WTC11 (cell line): ENCODE data around the gene ATL1. TPM values are rescaled to one million over a fixed set of nuclear protein-coding genes. Genes with fewer than 3 reads are reported as not detected.

ENCODE experiments used
- ATAC-seq: fragments of 200-7000 bp; cut with Tn5 transposase; 2 replicates; pipeline ENCODE4 v1.10.0; 2021; ENCODE audit warnings: mild to moderate bottlenecking, moderate library complexity
- CTCF ChIA-PET: fragments of 300-600 bp; sonication (Branson Sonifier 250); formaldehyde crosslinking; loops from one replicate; lab custom pipeline; 2021; ENCODE audit warnings: antibody characterized with exemption; lab: Charles Lee
- POLR2A ChIA-PET: fragments of 350-600 bp; sonication (Branson Sonifier 250); formaldehyde crosslinking; loops from one replicate; lab custom pipeline; 2021; ENCODE audit warnings: antibody characterized with exemption; lab: Charles Lee
- DNase-seq: peaks from one replicate; pipeline ENCODE4 v3.0.0; 2021; ENCODE audit warnings: low spot score
- H3K27ac Mint-ChIP-seq: 2 replicates; pipeline ENCODE4 v1.8.0; 2021; ENCODE audit warnings: mixed read lengths
- H3K27me3 Mint-ChIP-seq: 2 replicates; pipeline ENCODE4 v1.8.0; 2021; ENCODE audit warnings: low read depth, mild to moderate bottlenecking, moderate library complexity, mixed read lengths
- H3K36me3 Mint-ChIP-seq: 2 replicates; pipeline ENCODE4 v1.8.0; 2021; ENCODE audit warnings: mixed read lengths
- H3K4me1 Mint-ChIP-seq: 2 replicates; pipeline ENCODE4 v1.8.0; 2022; ENCODE audit warnings: mixed read lengths
- H3K4me3 Mint-ChIP-seq: 2 replicates; pipeline ENCODE4 v1.8.0; 2021; ENCODE audit warnings: mild to moderate bottlenecking, moderate library complexity, mixed read lengths
- H3K9me3 Mint-ChIP-seq: 2 replicates; pipeline ENCODE4 v1.8.0; 2021; ENCODE audit warnings: mixed read lengths
- AR ChIP-seq: fragments of 250-450 bp; sonication (Bioruptor Pico); IDR thresholded peaks from 2 replicates; pipeline ENCODE4 v1.9.0; 2021; ENCODE audit warnings: mild to moderate bottlenecking
- E2F1 ChIP-seq: sonication (generic); formaldehyde crosslinking; IDR thresholded peaks from 2 replicates; pipeline ENCODE4 v1.8.0; 2022; ENCODE audit warnings: mild to moderate bottlenecking, missing genetic modification reagents
- EMX1 ChIP-seq: fragments of 250-450 bp; sonication (Bioruptor Pico); IDR thresholded peaks from 2 replicates; pipeline ENCODE4 v1.8.0; 2021; ENCODE audit warnings: mild to moderate bottlenecking
- ESRRA ChIP-seq: sonication (generic); formaldehyde crosslinking; IDR thresholded peaks from 2 replicates; pipeline ENCODE4 v1.8.1; 2022; ENCODE audit warnings: mild to moderate bottlenecking, missing genetic modification reagents, borderline replicate concordance
- FOXK1 ChIP-seq: sonication (generic); formaldehyde crosslinking; IDR thresholded peaks from 2 replicates; pipeline ENCODE4 v1.8.0; 2022; ENCODE audit warnings: mild to moderate bottlenecking, moderate library complexity, missing genetic modification reagents
- HMGA2 ChIP-seq: fragments of 250-450 bp; sonication (Bioruptor Pico); IDR thresholded peaks from 2 replicates; pipeline ENCODE4 v1.4.0; 2021; ENCODE audit warnings: mild to moderate bottlenecking, moderate library complexity
- HMGXB4 ChIP-seq: sonication (generic); formaldehyde crosslinking; IDR thresholded peaks from 2 replicates; pipeline ENCODE4 v1.8.1; 2023; ENCODE audit warnings: mild to moderate bottlenecking, moderate library complexity, missing genetic modification reagents
- IRF2 ChIP-seq: sonication (generic); formaldehyde crosslinking; IDR thresholded peaks from 2 replicates; pipeline ENCODE4 v1.8.0; 2022; ENCODE audit warnings: low read depth, missing genetic modification reagents, borderline replicate concordance
- NFE2L1 ChIP-seq: sonication (generic); formaldehyde crosslinking; IDR thresholded peaks from 2 replicates; pipeline ENCODE4 v1.8.1; 2023; ENCODE audit warnings: missing genetic modification reagents
- NR1H2 ChIP-seq: sonication (generic); formaldehyde crosslinking; IDR thresholded peaks from 2 replicates; pipeline ENCODE4 v1.9.0; 2021; ENCODE audit warnings: mild to moderate bottlenecking, moderate library complexity, missing genetic modification reagents
- OVOL2 ChIP-seq: fragments of 250-450 bp; sonication (Bioruptor Pico); IDR thresholded peaks from 2 replicates; pipeline ENCODE4 v1.9.0; 2021; ENCODE audit warnings: mild to moderate bottlenecking, borderline replicate concordance
- PRRX2 ChIP-seq: fragments of 250-450 bp; sonication (Bioruptor Pico); IDR thresholded peaks from 2 replicates; pipeline ENCODE4 v1.8.0; 2021; ENCODE audit warnings: mild to moderate bottlenecking
- RORB ChIP-seq: fragments of 250-450 bp; sonication (Bioruptor Pico); IDR thresholded peaks from 2 replicates; pipeline ENCODE4 v1.9.0; 2021; ENCODE audit warnings: mild to moderate bottlenecking
- TEAD1 ChIP-seq: sonication (generic); formaldehyde crosslinking; IDR thresholded peaks from 2 replicates; pipeline ENCODE4 v1.8.0; 2022; ENCODE audit warnings: mild to moderate bottlenecking, missing genetic modification reagents
- ZBTB21 ChIP-seq: sonication (generic); formaldehyde crosslinking; IDR thresholded peaks from 2 replicates; pipeline ENCODE4 v1.8.1; 2023; ENCODE audit warnings: mild to moderate bottlenecking, missing genetic modification reagents, borderline replicate concordance
- ZBTB43 ChIP-seq: sonication (generic); formaldehyde crosslinking; IDR thresholded peaks from 2 replicates; pipeline ENCODE4 v1.8.1; 2023; ENCODE audit warnings: mild to moderate bottlenecking, missing genetic modification reagents
- ZNF425 ChIP-seq: fragments of 250-450 bp; sonication (Bioruptor Pico); conservative IDR thresholded peaks from 2 replicates; pipeline ENCODE4 v1.9.0; 2021; ENCODE audit warnings: mild to moderate bottlenecking
- ZNF532 ChIP-seq: fragments of 250-450 bp; sonication (Bioruptor Pico); IDR thresholded peaks from 2 replicates; pipeline ENCODE4 v1.9.0; 2021; ENCODE audit warnings: mild to moderate bottlenecking, borderline replicate concordance
- total RNA-seq: library from RNA; stranded (reverse); gene quantifications from 3 replicates; pipeline ENCODE4 v1.2.3, GENCODE V29; 2021

The ATL1 gene
- total RNA-seq, 1 experiment from 2014 or later, result 3.7 TPM

GRCh38 chr14:50607181-50607580, 47.2 kb downstream of the ATL1 start (continued):
- no peak for TF ChIP-seq ZNF425 (CRISPR knock-in tag)

- ChIA-PET CTCF (interaction anchor here (1.6 kb wide), 1 partner anchor 12 kb away, joined by 5 read pairs; no protein-coding TSS in a partner anchor), POLR2A (no interaction called here)
- Mint-ChIP-seq H3K9me3 (no peaks in the 10 kb centered on the region), H3K36me3 (no peaks in the 10 kb centered on the region), H3K27ac (no peak overlapping the region), H3K4me3 (no peak overlapping the region), H3K27me3 (no peaks in the 10 kb centered on the region), H3K4me1 (no peaks in the 10 kb centered on the region)
- no peak for ATAC-seq
- TF ChIP-seq OVOL2 (CRISPR knock-in tag) (no peak), NFE2L1 (no peak), AR (CRISPR knock-in tag) (no peak), ZBTB43 (CRISPR knock-in tag) (no peak), ZNF425 (CRISPR knock-in tag) (no peak), ZBTB21 (no peak), PRRX2 (CRISPR knock-in tag) (no peak), E2F1 (CRISPR knock-in tag) (no peak), HMGXB4 (CRISPR knock-in tag) (no peak), NR1H2 (CRISPR knock-in tag) (no peak), FOXK1 (CRISPR knock-in tag) (no peak), ZNF532 (no peak), IRF2 (no peak), EMX1 (CRISPR knock-in tag) (no peak), RORB (no peak), HMGA2 (no peak), TEAD1 (CRISPR knock-in tag) (no peak), ESRRA (CRISPR knock-in tag) (no peak)
- no peak for DNase-seq
Measured at GRCh38 chr14:50607761-50608160, 47.8 kb downstream of the ATL1 start.
